Hepatocyte (in vitro differentiated cells): ENCODE data around the gene CROCC2. TPM values are rescaled to one million over a fixed set of nuclear protein-coding genes. Genes with fewer than 3 reads are reported as not detected.

Experiments
- DNase-seq: peaks from one replicate; pipeline ENCODE4 v3.0.0-alpha.2; 2016; ENCODE audit warnings: low spot score
- H2AFZ ChIP-seq: fragments of 200-600 bp; sonication (generic); 2 replicates; pipeline ENCODE4 v1.6.0; 2016; ENCODE audit warnings: antibody characterized with exemption, mild to moderate bottlenecking
- H3K27ac ChIP-seq: fragments of 200-600 bp; sonication (generic); 2 replicates; pipeline ENCODE4 v1.5.1; 2016; ENCODE audit warnings: mild to moderate bottlenecking
- H3K27me3 ChIP-seq: fragments of 200-600 bp; sonication (generic); 2 replicates; pipeline ENCODE4 v1.6.1; 2016
- H3K36me3 ChIP-seq: fragments of 200-600 bp; sonication (generic); replicated peaks from 2 replicates; pipeline ENCODE4 v1.5.1; 2016; ENCODE audit warnings: low read depth; ENCODE audit not compliant: insufficient read depth
- H3K4me1 ChIP-seq: fragments of 200-600 bp; sonication (generic); 2 replicates; pipeline ENCODE4 v1.5.1; 2016; ENCODE audit warnings: mild to moderate bottlenecking, moderate library complexity; ENCODE audit not compliant: insufficient read depth
- H3K4me2 ChIP-seq: fragments of 200-600 bp; sonication (generic); 2 replicates; pipeline ENCODE4 v1.6.0; 2016
- H3K4me3 ChIP-seq: fragments of 200-600 bp; sonication (generic); 2 replicates; pipeline ENCODE4 v1.5.1; 2016; ENCODE audit warnings: mild to moderate bottlenecking
- H3K79me2 ChIP-seq: fragments of 200-600 bp; sonication (generic); 2 replicates; pipeline ENCODE4 v1.6.0; 2017; ENCODE audit warnings: mild to moderate bottlenecking
- H3K9me2 ChIP-seq: fragments of 200-600 bp; sonication (generic); replicated peaks from 2 replicates; pipeline ENCODE4 v1.6.0; 2017; ENCODE audit warnings: mild to moderate bottlenecking; ENCODE audit not compliant: insufficient read depth
- H3K9me3 ChIP-seq: fragments of 200-600 bp; sonication (generic); 2 replicates; pipeline ENCODE4 v1.5.1; 2016; ENCODE audit warnings: low read depth, mild to moderate bottlenecking
- H4K20me1 ChIP-seq: fragments of 200-600 bp; sonication (generic); 2 replicates; pipeline ENCODE4 v1.6.0; 2016; ENCODE audit warnings: mild to moderate bottlenecking; ENCODE audit not compliant: insufficient read depth, poor library complexity, severe bottlenecking
- EZH2 ChIP-seq: fragments of 200-600 bp; sonication (generic); IDR thresholded peaks from 2 replicates; pipeline ENCODE4 v1.6.1; 2016; ENCODE audit warnings: antibody characterized with exemption, mild to moderate bottlenecking, borderline replicate concordance
- EZH2phosphoT487 ChIP-seq: fragments of 200-600 bp; sonication (generic); IDR thresholded peaks from one replicate; pipeline ENCODE4 v1.6.1; 2018; ENCODE audit warnings: antibody characterized with exemption, mild to moderate bottlenecking, low read depth, moderate library complexity; ENCODE audit not compliant: unreplicated experiment, severe bottlenecking
- WGBS: methylation state at CpG from one replicate; pipeline ENCODE4 v1.1.6; 2016; ENCODE audit warnings: low lambda C conversion rate; ENCODE audit errors: missing lambda C conversion rate; 5-methylcytosine and 5-hydroxymethylcytosine counted together
- polyA plus RNA-seq: library from polyadenylated mRNA; unstranded; fragments of >200 nt; fragmentation: Nextera tagmentation; extraction: Ambion mirVana; gene quantifications from 2 replicates; pipeline ENCODE4 v1.2.1, GENCODE V29; 2016
- total RNA-seq: library from RNA; depleted of rRNA; stranded (reverse); fragments of >200 nt; gene quantifications from 2 replicates; pipeline ENCODE4 v1.2.3, GENCODE V29; 2014
- TF ChIP-seq, protein P1 (sequence below): fragments of 200-600 bp; sonication (generic); IDR thresholded peaks from 2 replicates; pipeline ENCODE4 v1.5.1; 2016; ENCODE audit warnings: antibody characterized with exemption, mild to moderate bottlenecking; ENCODE audit not compliant: poor library complexity

The CROCC2 gene
- total and polyA plus RNA-seq, 2 experiments from 2014 or later: 0.04 to 0.10 TPM

DNA sequence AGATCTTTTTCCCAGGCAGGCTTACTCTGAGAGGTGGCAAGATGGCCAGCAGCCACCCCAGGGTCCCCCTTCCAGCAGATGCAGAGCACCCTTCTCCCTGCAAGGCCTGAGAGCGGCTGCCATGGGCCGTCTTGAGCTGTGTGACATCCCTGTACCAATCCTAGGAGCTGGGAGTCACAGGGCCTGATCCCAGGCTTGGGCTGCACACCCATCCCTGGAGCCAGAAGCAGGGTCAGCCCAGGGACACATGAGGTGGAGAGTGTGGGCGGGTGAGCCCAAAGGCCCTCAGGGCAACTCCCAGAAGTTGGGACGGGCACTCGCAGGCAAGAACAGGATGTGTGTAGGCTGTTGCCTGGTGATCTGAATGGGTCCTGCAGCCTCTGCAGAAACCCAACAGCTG, 40.5 kb downstream of the CROCC2 start:
- Histone ChIP-seq H3K36me3 (no peaks in the 10 kb centered on the region), H2AFZ (no peak overlapping the region), H3K4me2 (no peak overlapping the region), H3K4me3 (no peak overlapping the region), H3K4me1 (no peaks in the 10 kb centered on the region), H4K20me1 (no peaks in the 10 kb centered on the region), H3K27me3 (no peaks in the 10 kb centered on the region), H3K9me2 (no peaks in the 10 kb centered on the region), H3K79me2 (no peaks in the 10 kb centered on the region), H3K27ac (no peak overlapping the region), H3K9me3 (no peaks in the 10 kb centered on the region)
- no peak for TF ChIP-seq EZH2phosphoT487
- no peak for TF ChIP-seq EZH2
- TF ChIP-seq, protein P1, sequence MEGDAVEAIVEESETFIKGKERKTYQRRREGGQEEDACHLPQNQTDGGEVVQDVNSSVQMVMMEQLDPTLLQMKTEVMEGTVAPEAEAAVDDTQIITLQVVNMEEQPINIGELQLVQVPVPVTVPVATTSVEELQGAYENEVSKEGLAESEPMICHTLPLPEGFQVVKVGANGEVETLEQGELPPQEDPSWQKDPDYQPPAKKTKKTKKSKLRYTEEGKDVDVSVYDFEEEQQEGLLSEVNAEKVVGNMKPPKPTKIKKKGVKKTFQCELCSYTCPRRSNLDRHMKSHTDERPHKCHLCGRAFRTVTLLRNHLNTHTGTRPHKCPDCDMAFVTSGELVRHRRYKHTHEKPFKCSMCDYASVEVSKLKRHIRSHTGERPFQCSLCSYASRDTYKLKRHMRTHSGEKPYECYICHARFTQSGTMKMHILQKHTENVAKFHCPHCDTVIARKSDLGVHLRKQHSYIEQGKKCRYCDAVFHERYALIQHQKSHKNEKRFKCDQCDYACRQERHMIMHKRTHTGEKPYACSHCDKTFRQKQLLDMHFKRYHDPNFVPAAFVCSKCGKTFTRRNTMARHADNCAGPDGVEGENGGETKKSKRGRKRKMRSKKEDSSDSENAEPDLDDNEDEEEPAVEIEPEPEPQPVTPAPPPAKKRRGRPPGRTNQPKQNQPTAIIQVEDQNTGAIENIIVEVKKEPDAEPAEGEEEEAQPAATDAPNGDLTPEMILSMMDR: no peak
- no peak for DNase-seq
- WGBS: 72% methylated on average over 5 of the region's 5 CpGs

GRCh38 chr2:240947176-240947575, 41.0 kb downstream of the CROCC2 start:
- DNase-seq: no peak

GRCh38 chr2:240947607-240948006, 41.5 kb downstream of the CROCC2 start:
- Histone ChIP-seq H3K9me3 (no peaks in the 10 kb centered on the region), H3K79me2 (no peaks in the 10 kb centered on the region), H3K27me3 (no peaks in the 10 kb centered on the region), H3K4me3 (no peak overlapping the region), H2AFZ (no peak overlapping the region), H3K4me1 (no peaks in the 10 kb centered on the region), H3K36me3 (no peaks in the 10 kb centered on the region), H3K27ac (no peak overlapping the region), H4K20me1 (no peaks in the 10 kb centered on the region), H3K4me2 (no peak overlapping the region), H3K9me2 (no peaks in the 10 kb centered on the region)
- DNase-seq: no peak
- 93% methylated on average over 7 of the region's 7 CpGs for WGBS
- no peak for TF ChIP-seq EZH2phosphoT487
- TF ChIP-seq, protein P1: no peak

More at GRCh38 chr2:240947176-240947575, 41.0 kb downstream of the CROCC2 start:
- Histone ChIP-seq H3K9me2 (no peaks in the 10 kb centered on the region), H3K9me3 (no peaks in the 10 kb centered on the region), H3K4me1 (no peaks in the 10 kb centered on the region), H3K27me3 (no peaks in the 10 kb centered on the region), H4K20me1 (no peaks in the 10 kb centered on the region), H3K36me3 (no peaks in the 10 kb centered on the region), H3K4me3 (no peak overlapping the region), H2AFZ (no peak overlapping the region), H3K79me2 (no peaks in the 10 kb centered on the region), H3K27ac (no peak overlapping the region), H3K4me2 (no peak overlapping the region)
- TF ChIP-seq EZH2: no peak
- no peak for TF ChIP-seq EZH2phosphoT487
- TF ChIP-seq, protein P1: no peak
- 85% methylated on average over 6 of the region's 6 CpGs for WGBS

DNA sequence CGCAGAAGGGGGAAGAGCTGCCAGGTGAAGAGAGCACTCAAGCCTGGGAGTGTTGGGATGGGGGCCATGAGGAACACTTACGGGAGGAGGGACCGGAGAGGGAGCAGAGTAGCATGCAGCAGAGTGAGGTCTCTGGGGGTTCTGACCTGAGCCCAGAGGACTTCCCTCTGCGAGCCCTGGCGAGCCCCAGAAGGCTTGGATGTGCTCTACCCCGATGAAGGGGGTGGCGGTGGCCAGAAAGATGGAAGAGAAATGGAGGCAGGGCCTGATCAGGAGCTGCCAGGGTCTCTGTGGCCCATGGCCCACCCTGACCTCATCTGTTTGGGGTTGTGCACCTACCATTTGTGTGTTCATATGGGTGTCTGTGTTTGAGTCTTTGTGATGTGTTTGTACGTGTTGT, 42.0 kb downstream of the CROCC2 start:
- H4K20me1 ChIP-seq: no peaks in the 10 kb centered on the region
- DNase-seq: no peak
- H3K27ac ChIP-seq: no peak overlapping the region

More for the DNA sequence above, 42.0 kb downstream of the CROCC2 start:
- no peaks in the 10 kb centered on the region for H3K79me2 ChIP-seq
- no peaks in the 10 kb centered on the region for H3K36me3 ChIP-seq
- WGBS: 92% methylated on average over 8 of the region's 8 CpGs
- no peak overlapping the region for H3K4me2 ChIP-seq
- no peaks in the 10 kb centered on the region for H3K9me2 ChIP-seq
- H3K27me3 ChIP-seq: no peaks in the 10 kb centered on the region
- H2AFZ ChIP-seq: no peak overlapping the region
- H3K4me1 ChIP-seq: no peaks in the 10 kb centered on the region
- TF ChIP-seq, protein P1: no peak
- TF ChIP-seq EZH2phosphoT487 (no peak), EZH2 (no peak)
- H3K9me3 ChIP-seq: no peaks in the 10 kb centered on the region
- no peak overlapping the region for H3K4me3 ChIP-seq
